ENCODE data around the gene GRIA4. TPM values are rescaled to one million over a fixed set of nuclear protein-coding genes. Genes with fewer than 3 reads are reported as not detected.

Gene GRIA4
- total and polyA plus RNA-seq, 2 donors (not counting 1 experiment from before 2014, with no cell fraction given), result 0.15 to 0.50 TPM

GRCh38 chr11:105811242-105811641 lies 201.4 kb downstream of the GRIA4 start:
- H3K27me3 ChIP-seq (ENCODE audit: control insufficient read depth, insufficient read depth, low read length), result no peaks in the 10 kb centered on the region
- no peaks in the 10 kb centered on the region for H3K79me2 ChIP-seq (ENCODE audit: control insufficient read depth, insufficient read depth, low read length)
- no peak overlapping the region for H2AFZ ChIP-seq (ENCODE audit: low read length)
- no peak for TF ChIP-seq CTCF (conservative IDR thresholded peaks at IDR 0.05 in 1 of 2, IDR thresholded peaks at IDR 0.05 in 1 of 2; ENCODE audit: low read depth in 1 of 2, low read length in 2 of 2)
- TF ChIP-seq EZH2 (IDR thresholded peaks at IDR 0.05; ENCODE audit: low read length, missing control alignments), result no peak
- no peak overlapping the region for H3K27ac ChIP-seq (ENCODE audit: insufficient read depth, low read length)
- no peaks in the 10 kb centered on the region for H3K9me3 ChIP-seq (ENCODE audit: control insufficient read depth, insufficient read depth, low read depth, low read length)
- H4K20me1 ChIP-seq (ENCODE audit: control insufficient read depth, extremely low read depth, insufficient read depth, low read length), result no peaks in the 10 kb centered on the region
- H3K4me2 ChIP-seq (ENCODE audit: extremely low read depth, insufficient read depth, low read length), result no peak overlapping the region
- no peak overlapping the region for H3K9ac ChIP-seq (ENCODE audit: insufficient read depth, low read length)
- no peaks in the 10 kb centered on the region for H3K4me1 ChIP-seq (ENCODE audit: control insufficient read depth, extremely low read depth, insufficient read depth, low read length)
- H3K36me3 ChIP-seq (ENCODE audit: control insufficient read depth, insufficient read depth, low read length), result no peaks in the 10 kb centered on the region
- no peak overlapping the region for H3K4me3 ChIP-seq (replicated peaks in 1 of 4; ENCODE audit: control extremely low read depth in 1 of 4, insufficient read depth in 1 of 4, low read depth in 3 of 4, low read length in 4 of 4)
- DNase-seq (ENCODE audit: low read depth in 2 of 2), result no peak

- H3K4me1 ChIP-seq (ENCODE audit: control insufficient read depth, extremely low read depth, insufficient read depth, low read length), result no peaks in the 10 kb centered on the region
- TF ChIP-seq EZH2 (IDR thresholded peaks at IDR 0.05; ENCODE audit: low read length, missing control alignments) (no peak), CTCF (conservative IDR thresholded peaks at IDR 0.05 in 1 of 2, IDR thresholded peaks at IDR 0.05 in 1 of 2; ENCODE audit: low read depth in 1 of 2, low read length in 2 of 2) (no peak)
- H2AFZ ChIP-seq (ENCODE audit: low read length), result no peak overlapping the region
These were observed 211.5 kb downstream of the GRIA4 start for GRCh38 chr11:105821372-105821771.

GRCh38 chr11:105821781-105822180 lies 211.9 kb downstream of the GRIA4 start:
- no peak overlapping the region for H2AFZ ChIP-seq (ENCODE audit: low read length)
- H3K4me2 ChIP-seq (ENCODE audit: extremely low read depth, insufficient read depth, low read length), result no peak overlapping the region
- H3K27me3 ChIP-seq (ENCODE audit: control insufficient read depth, insufficient read depth, low read length), result no peaks in the 10 kb centered on the region
- DNase-seq (ENCODE audit: low read depth in 2 of 2), result no peak
- H3K27ac ChIP-seq (ENCODE audit: insufficient read depth, low read length), result no peak overlapping the region
- TF ChIP-seq EZH2 (IDR thresholded peaks at IDR 0.05; ENCODE audit: low read length, missing control alignments), result no peak
- no peak for TF ChIP-seq CTCF (conservative IDR thresholded peaks at IDR 0.05 in 1 of 2, IDR thresholded peaks at IDR 0.05 in 1 of 2; ENCODE audit: low read depth in 1 of 2, low read length in 2 of 2)
- H3K79me2 ChIP-seq (ENCODE audit: control insufficient read depth, insufficient read depth, low read length), result no peaks in the 10 kb centered on the region
- no peaks in the 10 kb centered on the region for H3K4me1 ChIP-seq (ENCODE audit: control insufficient read depth, extremely low read depth, insufficient read depth, low read length)
- H3K9ac ChIP-seq (ENCODE audit: insufficient read depth, low read length), result no peak overlapping the region
- H3K4me3 ChIP-seq (replicated peaks in 1 of 4; ENCODE audit: control extremely low read depth in 1 of 4, insufficient read depth in 1 of 4, low read depth in 3 of 4, low read length in 4 of 4), result no peak overlapping the region
- H3K36me3 ChIP-seq (ENCODE audit: control insufficient read depth, insufficient read depth, low read length), result no peaks in the 10 kb centered on the region
- no peaks in the 10 kb centered on the region for H4K20me1 ChIP-seq (ENCODE audit: control insufficient read depth, extremely low read depth, insufficient read depth, low read length)
- no peaks in the 10 kb centered on the region for H3K9me3 ChIP-seq (ENCODE audit: control insufficient read depth, insufficient read depth, low read depth, low read length)

More at GRCh38 chr11:105821372-105821771, 211.5 kb downstream of the GRIA4 start:
- Histone ChIP-seq H3K9me3 (ENCODE audit: control insufficient read depth, insufficient read depth, low read depth, low read length) (no peaks in the 10 kb centered on the region), H3K27ac (ENCODE audit: insufficient read depth, low read length) (no peak overlapping the region), H3K79me2 (ENCODE audit: control insufficient read depth, insufficient read depth, low read length) (no peaks in the 10 kb centered on the region), H3K4me2 (ENCODE audit: extremely low read depth, insufficient read depth, low read length) (no peak overlapping the region), H3K27me3 (ENCODE audit: control insufficient read depth, insufficient read depth, low read length) (no peaks in the 10 kb centered on the region), H3K36me3 (ENCODE audit: control insufficient read depth, insufficient read depth, low read length) (no peaks in the 10 kb centered on the region), H3K9ac (ENCODE audit: insufficient read depth, low read length) (no peak overlapping the region), H4K20me1 (ENCODE audit: control insufficient read depth, extremely low read depth, insufficient read depth, low read length) (no peaks in the 10 kb centered on the region), H3K4me3 (replicated peaks in 1 of 4; ENCODE audit: control extremely low read depth in 1 of 4, insufficient read depth in 1 of 4, low read depth in 3 of 4, low read length in 4 of 4) (no peak overlapping the region)
- no peak for DNase-seq (ENCODE audit: low read depth in 2 of 2)

All from fibroblast of lung (primary cell).